ENCODE measurements around the gene IGHMBP2.

DNA sequence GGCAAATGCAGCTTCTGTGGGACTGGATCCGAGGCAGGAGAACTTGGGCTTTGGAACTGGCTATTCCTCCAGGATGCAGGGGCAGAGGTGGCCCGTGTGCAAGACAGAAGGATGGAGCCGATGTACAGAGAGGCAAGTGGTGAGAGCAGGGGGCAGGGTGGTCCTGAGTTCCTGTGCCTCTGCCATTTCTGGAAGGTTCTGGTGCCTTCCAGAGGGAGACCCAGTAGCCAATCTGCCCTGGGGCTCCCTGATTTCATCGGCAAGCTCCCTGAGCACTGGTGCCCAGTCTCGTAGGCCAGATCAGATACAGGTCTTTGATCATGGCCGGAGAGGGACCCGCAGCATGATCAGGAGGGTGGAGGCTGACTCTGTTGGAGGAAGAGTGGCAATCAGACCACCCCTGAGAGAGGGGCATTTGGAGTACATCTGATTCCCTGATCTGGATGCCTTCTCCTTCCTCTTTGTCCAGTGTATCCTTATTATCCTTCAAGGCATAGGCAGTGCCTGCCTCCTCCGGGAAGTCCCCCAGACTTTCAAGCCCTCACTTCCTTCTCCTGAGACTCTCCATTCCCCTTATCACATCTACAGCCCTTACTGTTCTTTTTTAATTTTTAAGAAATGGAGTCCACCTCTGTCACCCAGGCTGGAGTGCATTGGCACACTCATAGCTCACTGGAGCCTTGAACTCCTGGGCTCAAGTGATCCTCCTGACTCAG, 67.4 kb downstream of the IGHMBP2 start:
- TF ChIP-seq POLR2AphosphoS5 (IDR thresholded peaks at IDR 0.05; ENCODE audit: low read depth, low read length) = no peak
- TF ChIP-seq TAF1 (IDR thresholded peaks at IDR 0.05; ENCODE audit: borderline replicate concordance, low read depth, low read length) = no peak

All from GM12892 (cell line).